DMS 273 (cell line): Measurements from ENCODE around the gene MRGPRG.

Source experiments
- DNase-seq: peaks from one replicate; lab custom pipeline; 2025; ENCODE audit not compliant: unreplicated experiment; lab: John Stamatoyannopoulos, UW

Gene MRGPRG

DNA sequence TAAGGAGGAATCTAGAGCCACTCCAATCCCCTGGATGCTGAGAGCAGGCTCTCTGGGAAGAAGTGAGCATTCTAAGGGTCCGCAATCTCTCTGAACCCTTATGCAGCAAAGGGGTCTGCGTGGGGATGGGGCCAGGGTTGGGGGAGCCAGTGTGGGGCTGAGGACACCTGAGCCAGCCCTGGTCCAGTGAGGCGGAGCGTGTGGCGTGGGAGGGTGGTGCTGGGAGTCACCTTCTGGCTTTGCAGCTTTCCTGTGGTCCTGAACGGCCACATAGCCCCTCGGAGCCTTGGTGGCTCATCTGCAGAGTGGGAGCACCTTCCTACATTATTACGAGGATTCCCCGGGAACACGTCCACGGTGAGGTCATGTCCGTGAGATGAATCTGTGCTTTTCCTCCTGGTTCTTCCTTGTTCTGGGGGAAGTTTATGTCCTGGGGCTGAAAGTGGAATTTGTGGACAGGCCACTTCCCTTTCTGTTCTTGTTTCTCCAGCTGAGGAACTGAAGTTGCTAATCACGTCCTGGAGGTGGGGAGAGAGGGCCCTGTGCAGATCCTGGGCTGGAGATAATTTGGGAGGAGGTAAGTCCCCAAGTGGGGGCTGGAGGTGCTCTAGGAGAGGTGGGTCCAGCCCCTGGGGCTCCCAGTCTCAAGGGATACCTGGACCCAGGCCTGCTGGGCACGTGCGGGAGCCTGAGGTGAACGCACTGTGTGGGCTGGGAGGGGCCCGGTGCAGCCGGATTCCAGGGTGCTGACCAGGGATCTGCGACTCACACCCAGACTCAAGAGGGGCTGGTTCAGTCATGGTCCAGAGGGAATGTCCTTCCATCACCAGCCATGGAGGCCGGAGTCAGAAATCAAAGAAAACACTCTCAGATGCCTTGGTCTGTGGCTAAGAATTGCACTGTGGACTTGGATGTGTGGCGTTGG, 7.5 kb upstream of the MRGPRG start:
- no peak for DNase-seq

DNA sequence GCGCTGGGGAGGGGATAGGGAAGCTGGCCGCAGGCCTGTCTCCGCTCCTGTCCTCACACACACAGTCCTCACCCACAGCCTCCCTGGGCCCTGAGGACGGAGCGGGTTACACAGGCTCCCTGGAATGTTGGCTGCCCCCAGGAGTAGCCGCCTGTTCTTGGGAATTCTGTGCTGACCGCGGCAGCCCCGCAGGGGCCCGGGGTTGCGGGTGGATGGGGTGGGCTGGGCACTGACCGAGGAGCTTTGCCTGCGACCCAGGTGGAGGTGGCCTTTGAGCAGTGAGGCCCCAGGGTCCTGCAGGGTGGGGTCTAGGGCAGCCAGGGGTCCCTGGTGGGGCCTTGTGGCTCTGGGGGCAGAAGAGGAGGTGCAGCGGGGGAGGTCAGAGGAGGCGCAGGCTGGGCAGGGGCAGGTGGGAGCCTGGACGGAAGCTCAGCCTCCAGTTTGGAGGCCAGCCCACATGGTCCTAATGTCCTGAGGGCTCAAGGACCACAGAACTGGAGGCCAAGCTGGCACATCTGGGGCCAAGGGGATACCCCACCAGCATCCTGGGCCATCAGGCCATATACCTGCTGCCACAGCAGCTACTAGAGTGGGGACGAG, 6.6 kb upstream of the MRGPRG start:
- no peak for DNase-seq

DNA sequence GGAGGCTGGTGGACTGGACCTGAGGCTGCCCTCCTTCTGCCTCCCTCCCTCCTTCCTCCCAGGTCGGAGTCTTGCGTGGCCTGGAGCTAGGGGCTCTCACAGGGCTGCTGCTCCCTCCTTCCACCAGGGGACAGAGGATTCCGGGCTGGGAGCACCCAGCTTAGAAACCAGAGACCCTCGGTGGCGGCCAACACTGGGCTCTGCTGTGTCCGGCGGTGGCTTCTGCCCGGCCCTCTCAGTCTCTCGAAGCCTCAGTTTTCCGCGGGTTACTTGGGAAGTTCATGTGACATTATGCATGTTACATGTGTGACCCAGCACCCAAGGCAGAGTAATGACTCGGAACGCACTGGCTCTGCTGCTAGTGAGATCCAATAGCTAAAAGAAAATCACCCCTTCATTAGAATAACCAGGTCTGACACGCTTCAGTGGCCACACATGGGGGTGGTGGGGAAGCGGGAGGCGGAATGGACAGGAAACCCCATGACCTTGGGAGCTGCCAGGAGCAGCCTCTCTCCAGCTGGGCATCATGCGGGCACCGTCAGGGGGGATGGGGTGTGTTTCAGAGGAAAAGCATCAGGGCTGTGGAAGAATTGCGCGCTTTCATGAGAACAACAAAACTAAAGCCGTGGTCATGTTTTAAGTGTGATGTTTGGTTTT, 5.9 kb upstream of the MRGPRG start:
- DNase-seq, result no peak

DNA sequence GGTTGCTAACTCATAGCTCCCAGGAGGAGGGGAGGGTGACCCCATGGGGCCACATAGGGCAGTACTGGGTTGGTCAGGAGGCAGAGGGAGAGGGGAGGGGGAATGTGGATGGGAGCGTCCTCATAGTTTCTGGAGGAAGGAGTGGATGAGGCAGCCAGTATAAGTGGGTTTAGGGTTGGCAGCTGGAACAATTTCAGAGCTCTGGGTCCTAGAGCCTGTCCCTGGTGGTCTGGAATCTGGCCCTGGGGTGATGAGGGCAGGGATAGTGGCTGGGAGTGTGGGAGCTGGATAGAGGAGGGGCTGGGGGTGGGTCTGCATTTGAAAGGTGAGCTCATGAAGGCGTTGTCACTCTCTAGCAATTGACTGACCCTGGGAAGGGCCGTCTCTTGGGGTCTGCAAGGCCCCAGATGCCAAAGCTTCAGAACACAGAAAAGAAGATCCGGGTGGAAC, 5.3 kb upstream of the MRGPRG start:
- DNase-seq, result no peak

DNA sequence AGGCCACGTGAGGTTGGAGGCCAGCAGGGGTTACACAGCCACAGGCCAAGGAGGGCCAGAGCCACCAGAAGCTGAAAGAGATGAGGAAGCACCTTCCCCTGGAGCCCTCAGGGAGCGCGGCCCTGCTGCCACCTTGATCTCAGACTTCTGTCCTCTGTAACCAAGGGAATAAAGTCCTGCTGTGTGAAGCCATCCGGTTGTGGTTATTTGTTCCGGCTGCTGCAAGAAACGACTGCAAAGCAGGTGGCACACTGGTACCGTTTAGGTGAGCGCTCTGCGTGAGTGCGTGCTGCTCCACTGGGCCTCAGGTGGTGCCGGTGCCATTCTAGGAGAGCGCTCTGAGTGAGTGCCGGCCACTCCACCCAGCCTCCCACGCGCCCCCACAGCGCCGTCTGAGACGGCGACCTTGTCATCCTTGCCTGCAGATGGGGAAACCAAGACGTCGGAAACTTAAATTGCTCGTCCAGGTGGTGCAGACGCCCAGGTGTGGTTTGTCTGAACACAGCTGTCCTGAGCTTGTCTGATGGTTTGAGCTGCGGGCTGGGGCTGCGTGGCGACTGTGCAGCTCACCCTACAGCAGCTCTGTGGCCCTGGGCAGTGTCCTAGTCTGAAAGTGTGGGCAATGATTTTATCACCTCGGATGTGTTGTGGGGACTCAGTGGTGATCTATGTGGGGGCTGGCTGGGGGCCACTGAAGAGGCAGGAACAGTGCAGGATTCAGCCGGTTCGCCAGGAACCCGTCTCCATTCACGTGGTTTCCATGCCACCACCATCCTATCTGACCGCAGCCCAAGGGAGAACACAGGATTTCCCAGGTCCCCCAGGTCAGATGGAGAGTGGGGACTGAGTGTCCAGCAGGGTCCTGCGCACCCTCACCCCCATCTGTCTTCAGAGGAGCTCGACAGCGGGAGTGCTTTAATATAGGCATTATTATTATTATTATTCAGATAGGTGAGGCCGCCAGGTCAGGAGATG, 4.6 kb upstream of the MRGPRG start:
- DNase-seq, result no peak

GRCh38 chr11:3222003-3222855, 3.6 kb upstream of the MRGPRG start:
- no peak for DNase-seq

- DNase-seq, result no peak
Measured at GRCh38 chr11:3221408-3222002, 2.9 kb upstream of the MRGPRG start.

- DNase-seq, result no peak
Measured at GRCh38 chr11:3220521-3221407, 2.2 kb upstream of the MRGPRG start.

GRCh38 chr11:3220101-3220500, 1.5 kb upstream of the MRGPRG start:
- DNase-seq, result no peak

DNA sequence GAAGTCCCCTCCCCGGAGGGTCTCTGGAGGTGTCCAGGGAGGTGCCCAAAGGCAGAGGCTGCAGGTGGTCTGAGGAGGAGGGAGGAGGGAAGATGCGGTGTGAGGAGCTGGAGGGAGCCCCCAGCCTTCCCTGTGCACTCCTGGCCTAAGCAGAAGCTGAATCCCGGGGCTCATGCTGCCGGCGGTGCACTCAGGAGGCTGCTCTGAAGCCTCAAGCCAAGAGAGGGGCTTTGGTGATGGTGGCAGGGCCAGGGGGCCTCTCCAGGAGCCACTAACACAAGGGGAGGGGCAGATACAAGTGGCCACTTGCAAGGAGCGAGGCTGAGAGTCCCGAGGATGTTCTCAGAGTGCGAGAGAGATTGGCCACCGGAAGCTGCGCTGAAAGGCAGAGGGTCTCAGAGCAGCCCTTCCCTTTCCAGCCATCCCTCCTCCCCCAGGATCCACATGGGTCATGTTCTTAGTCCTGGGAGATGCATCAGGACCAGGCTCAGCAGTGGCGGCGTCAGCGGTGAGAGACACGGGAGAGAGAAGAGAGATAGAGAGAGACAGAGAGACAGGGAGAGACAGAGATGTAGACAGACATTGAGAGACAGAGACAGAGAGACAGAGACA, 774 bp upstream of the MRGPRG start:
- DNase-seq, result no peak

DNA sequence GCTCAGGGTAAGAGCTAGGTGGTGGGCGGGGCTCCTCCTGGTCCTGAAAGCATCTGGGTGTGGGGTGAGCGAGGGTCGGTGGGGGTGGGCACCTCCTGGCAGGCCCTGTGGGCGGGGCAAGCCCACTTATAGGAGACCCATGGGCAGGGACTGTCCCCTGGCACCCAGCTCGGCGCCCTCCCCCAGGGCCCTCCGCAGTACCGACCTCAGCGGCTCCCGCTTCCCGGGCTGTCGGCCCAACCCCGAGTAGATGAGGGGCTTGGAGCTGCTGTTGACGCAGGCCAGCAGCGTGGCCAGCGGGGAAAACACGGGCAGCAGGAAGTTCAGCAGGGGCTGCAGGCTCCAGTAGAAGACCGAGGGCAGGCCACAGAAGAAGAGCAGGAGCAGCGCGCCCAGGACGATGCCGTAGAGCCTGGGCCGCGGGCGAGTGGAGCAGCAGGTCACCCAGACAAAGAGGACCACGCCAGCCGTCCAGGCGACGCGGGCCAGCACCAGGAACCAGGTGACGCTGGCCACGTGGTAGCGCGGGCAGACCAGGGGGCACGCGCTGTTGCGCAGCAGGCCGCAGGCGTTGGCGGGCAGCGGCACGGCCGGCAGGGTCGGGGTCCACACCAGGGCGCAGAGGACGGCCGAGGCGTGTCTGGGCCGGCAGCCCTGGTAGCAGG, 663 bp downstream of the MRGPRG start:
- no peak for DNase-seq

GRCh38 chr11:3216027-3216525, 2.5 kb downstream of the MRGPRG start:
- no peak for DNase-seq

- peak; percentile 44 for DNase-seq
Measured at GRCh38 chr11:3215346-3216026, 3.1 kb downstream of the MRGPRG start.

- DNase-seq, result no peak
Measured at GRCh38 chr11:3214420-3214699, 4.3 kb downstream of the MRGPRG start.

DNA sequence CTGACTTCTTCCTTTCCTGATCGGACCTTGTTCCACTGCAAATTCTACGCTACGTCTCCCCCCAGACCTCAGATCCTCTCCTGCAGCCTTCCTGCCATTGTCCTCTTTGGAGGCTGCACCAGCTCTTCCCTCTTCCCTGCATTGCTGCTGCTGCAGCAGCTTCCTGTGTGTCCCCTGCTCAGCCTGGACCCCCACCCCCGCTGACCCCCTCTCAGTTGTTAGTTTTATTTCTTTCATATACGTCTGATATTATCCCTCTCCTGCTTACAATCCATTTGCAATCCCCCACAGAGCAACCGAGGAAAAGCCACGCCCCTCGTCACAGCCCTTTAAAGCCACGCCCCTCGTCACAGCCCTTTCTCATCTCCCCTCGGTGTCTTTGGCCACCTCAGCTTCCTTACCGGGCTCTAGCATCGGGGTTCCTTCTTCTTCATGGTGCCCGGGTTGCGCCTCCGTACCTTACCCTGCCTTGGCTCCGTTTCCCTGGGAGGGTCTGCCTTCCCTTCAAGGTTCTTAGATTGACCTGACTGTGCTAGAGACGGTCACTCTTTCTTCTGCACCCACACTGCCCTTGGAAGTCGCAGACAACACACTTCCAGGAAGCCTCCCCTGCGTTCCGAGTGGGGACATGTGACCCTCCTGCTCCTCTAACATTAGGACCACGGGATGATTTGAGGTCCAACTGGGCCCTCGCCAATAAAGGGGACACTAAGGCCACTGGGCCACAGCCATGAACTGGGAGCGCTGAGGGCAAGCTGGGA, 4.8 kb downstream of the MRGPRG start:
- DNase-seq, result no peak

DNA sequence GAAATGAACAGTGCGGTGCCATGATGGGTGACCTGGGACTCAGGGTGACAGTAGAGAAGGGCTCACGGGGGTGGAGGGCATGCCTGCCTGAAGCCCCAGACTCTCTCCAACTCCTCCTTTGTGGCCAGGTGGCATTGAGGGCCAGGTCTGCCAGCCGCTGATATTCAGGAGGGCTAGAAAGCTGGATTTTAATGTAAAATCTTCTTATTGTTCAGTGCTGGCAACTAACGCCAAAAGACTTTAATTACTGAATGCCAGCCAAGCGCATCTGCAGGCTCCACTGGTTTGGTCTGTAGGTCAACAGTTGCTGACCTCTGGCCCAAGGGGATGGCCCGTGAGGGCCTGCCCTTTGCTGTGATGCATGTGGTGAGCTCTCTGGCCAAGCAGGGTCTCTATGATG, 10.3 kb downstream of the MRGPRG start:
- DNase-seq, result no peak
